ENCODE results near the gene ARID1A. TPM values are rescaled to one million over a fixed set of nuclear protein-coding genes. Genes with fewer than 3 reads are reported as not detected.
A peak's percentile ranks its signal among the peaks of the same experiment; 100 is the strongest.

The ARID1A gene
- total and polyA plus RNA-seq, 9 of the 15 experiments (the other 6 are each of a cell fraction or from before 2014, with no cell fraction given) = 8.3 to 88.3 (median 22.5) TPM

- no peak for TF ChIP-seq HNRNPH1 (optimal IDR thresholded peaks at IDR 0.05; ENCODE audit: low read depth, low read length)
- no peak; the same call in 1 of the 2 replicates for TF ChIP-seq CGGBP1 (CRISPR knock-in tag; IDR thresholded peaks at IDR 0.05)
- TF ChIP-seq FOXA3 (CRISPR knock-in tag; conservative IDR thresholded peaks at IDR 0.05 in 1 of 2, IDR thresholded peaks at IDR 0.05 in 1 of 2) = peak in 1 of 2 experiments; percentile 3; a peak in 1 of 4 replicates
- peak; percentile 42; the same call in 1 of the 2 replicates for TF ChIP-seq ZNF584 (CRISPR knock-in tag; IDR thresholded peaks at IDR 0.05; ENCODE audit: low read depth)
- TF ChIP-seq ZNF197 (CRISPR knock-in tag; IDR thresholded peaks at IDR 0.05; ENCODE audit: low read depth) = peak; percentile 56
- no peak for TF ChIP-seq CTCFL (IDR thresholded peaks at IDR 0.05; ENCODE audit: borderline replicate concordance, insufficient read depth, low read depth, low read length, poor library complexity, severe bottlenecking)
- TF ChIP-seq ZNF444 (CRISPR knock-in tag; IDR thresholded peaks at IDR 0.05) = 0 out of 2 replicates have a peak, but pooled peaks have one; percentile 24
- TF ChIP-seq SIN3B (IDR thresholded peaks at IDR 0.05; ENCODE audit: low read depth) = no peak
- TF ChIP-seq ZFP36 (IDR thresholded peaks at IDR 0.05; ENCODE audit: low read depth, low read length, partially characterized antibody) = peak; percentile 34
- TF ChIP-seq MAFK (IDR thresholded peaks at IDR 0.05; ENCODE audit: low read length) = no peak
- TF ChIP-seq CHCHD3 (CRISPR knock-in tag; IDR thresholded peaks at IDR 0.05) = no peak; the same call in 1 of the 2 replicates
- TF ChIP-seq CBFA2T2 (conservative IDR thresholded peaks at IDR 0.05) = peak; percentile 36
- TF ChIP-seq RNF2 (IDR thresholded peaks at IDR 0.05) = peak; percentile 86
- TF ChIP-seq SMARCA5 (IDR thresholded peaks at IDR 0.05) = no peak
Measured at GRCh38 chr1:26786437-26787380, 90.9 kb downstream of the ARID1A start (continued).

All from K562 (cell line).